ENCODE results near the gene PRKCE. TPM values are rescaled to one million over a fixed set of nuclear protein-coding genes. Genes with fewer than 3 reads are reported as not detected.
A peak's percentile ranks its signal among the peaks of the same experiment; 100 is the strongest.

The PRKCE gene
- total RNA-seq, 2 donors from 2014 or later, result 21.7 to 26.9 TPM

GRCh38 chr2:46153996-46154753 lies 502.7 kb downstream of the PRKCE start:
- intact Hi-C loops (cut with DNase I), result no loop called here
- no peak for DNase-seq (ENCODE audit: low spot score)

GRCh38 chr2:46157072-46157965 lies 505.8 kb downstream of the PRKCE start:
- intact Hi-C loops (cut with DNase I), result no loop called here
- DNase-seq (ENCODE audit: low spot score), result peak; percentile 54

- intact Hi-C loops (cut with DNase I), result no loop called here
Observed at GRCh38 chr2:46157966-46158310, 506.5 kb downstream of the PRKCE start.

GRCh38 chr2:46158661-46159060 lies 507.2 kb downstream of the PRKCE start:
- DNase-seq (ENCODE audit: low spot score), result no peak
- intact Hi-C loops (cut with DNase I), result no loop called here

More at GRCh38 chr2:46157966-46158310, 506.5 kb downstream of the PRKCE start:
- DNase-seq (ENCODE audit: low spot score), result no peak

- intact Hi-C loops (cut with DNase I), result no loop called here
- no peak for DNase-seq (ENCODE audit: low spot score)
Observed at GRCh38 chr2:46160326-46160725, 508.9 kb downstream of the PRKCE start.

- no peak for DNase-seq (ENCODE audit: low spot score)
- intact Hi-C loops (cut with DNase I), result no loop called here
Observed at GRCh38 chr2:46161315-46161714, 509.8 kb downstream of the PRKCE start.

- no peak for DNase-seq (ENCODE audit: low spot score)
- intact Hi-C loops (cut with DNase I), result no loop called here
Observed at GRCh38 chr2:46161911-46162310, 510.4 kb downstream of the PRKCE start.

GRCh38 chr2:46162329-46163097 lies 511.0 kb downstream of the PRKCE start:
- DNase-seq (ENCODE audit: low spot score), result no peak
- intact Hi-C loops (cut with DNase I), result no loop called here

GRCh38 chr2:46163098-46163430 lies 511.6 kb downstream of the PRKCE start:
- DNase-seq (ENCODE audit: low spot score), result no peak
- intact Hi-C loops (cut with DNase I), result no loop called here

GRCh38 chr2:46163804-46164528 lies 512.5 kb downstream of the PRKCE start:
- intact Hi-C loops (cut with DNase I), result no loop called here
- DNase-seq (ENCODE audit: low spot score), result no peak

GRCh38 chr2:46164529-46165301 lies 513.2 kb downstream of the PRKCE start:
- intact Hi-C loops (cut with DNase I), result no loop called here
- DNase-seq (ENCODE audit: low spot score), result peak; percentile 92

- DNase-seq (ENCODE audit: low spot score), result no peak
- intact Hi-C loops (cut with DNase I), result loop anchor here in 1 of 2 donors (1.0 kb wide), 1 partner anchor 31 kb away; no protein-coding TSS in a partner anchor
Observed at GRCh38 chr2:46165916-46166315, 514.4 kb downstream of the PRKCE start.

GRCh38 chr2:46167406-46167805 lies 515.9 kb downstream of the PRKCE start:
- intact Hi-C loops (cut with DNase I), result no loop called here
- no peak for DNase-seq (ENCODE audit: low spot score)

GRCh38 chr2:46167924-46168323 lies 516.4 kb downstream of the PRKCE start:
- DNase-seq (ENCODE audit: low spot score), result no peak
- intact Hi-C loops (cut with DNase I), result no loop called here

- no peak for DNase-seq (ENCODE audit: low spot score)
- intact Hi-C loops (cut with DNase I), result no loop called here
Observed at GRCh38 chr2:46169467-46169866, 518.0 kb downstream of the PRKCE start.

- intact Hi-C loops (cut with DNase I), result no loop called here
- DNase-seq (ENCODE audit: low spot score), result no peak
Observed at GRCh38 chr2:46170026-46170425, 518.6 kb downstream of the PRKCE start.

GRCh38 chr2:46170611-46171350 lies 519.3 kb downstream of the PRKCE start:
- intact Hi-C loops (cut with DNase I), result no loop called here
- DNase-seq (ENCODE audit: low spot score), result no peak

GRCh38 chr2:46171411-46171953 lies 520.0 kb downstream of the PRKCE start:
- no peak for DNase-seq (ENCODE audit: low spot score)
- intact Hi-C loops (cut with DNase I), result no loop called here

Measured in posterior vena cava (tissue), 2 donors.